GM19035 (cell line): ENCODE data around the gene DPF1.

ENCODE experiments used
- ATAC-seq: cut with Tn5 transposase; IDR thresholded peaks from one replicate; pipeline ENCODE4 v1.9.1; 2021; ENCODE audit not compliant: unreplicated experiment

The DPF1 gene

GRCh38 chr19:38168637-38169036 lies 55.4 kb downstream of the DPF1 start:
- ATAC-seq: no peak

GRCh38 chr19:38165335-38165734 lies 58.7 kb downstream of the DPF1 start:
- ATAC-seq: no peak

GRCh38 chr19:38164526-38164925 lies 59.5 kb downstream of the DPF1 start:
- ATAC-seq: no peak

GRCh38 chr19:38163419-38164290 lies 60.4 kb downstream of the DPF1 start:
- ATAC-seq: no peak

- no peak for ATAC-seq
Observed at GRCh38 chr19:38162632-38163031, 61.4 kb downstream of the DPF1 start.

GRCh38 chr19:38162094-38162493 lies 61.9 kb downstream of the DPF1 start:
- ATAC-seq: no peak
